HG02943 (cell line): ENCODE measurements around the gene CBFA2T2.

Experiments
- ATAC-seq: cut with Tn5 transposase; IDR thresholded peaks from one replicate; pipeline ENCODE4 v1.9.1; 2021; ENCODE audit warnings: mild to moderate bottlenecking, low read depth, moderate library complexity; ENCODE audit not compliant: unreplicated experiment

The CBFA2T2 gene

DNA sequence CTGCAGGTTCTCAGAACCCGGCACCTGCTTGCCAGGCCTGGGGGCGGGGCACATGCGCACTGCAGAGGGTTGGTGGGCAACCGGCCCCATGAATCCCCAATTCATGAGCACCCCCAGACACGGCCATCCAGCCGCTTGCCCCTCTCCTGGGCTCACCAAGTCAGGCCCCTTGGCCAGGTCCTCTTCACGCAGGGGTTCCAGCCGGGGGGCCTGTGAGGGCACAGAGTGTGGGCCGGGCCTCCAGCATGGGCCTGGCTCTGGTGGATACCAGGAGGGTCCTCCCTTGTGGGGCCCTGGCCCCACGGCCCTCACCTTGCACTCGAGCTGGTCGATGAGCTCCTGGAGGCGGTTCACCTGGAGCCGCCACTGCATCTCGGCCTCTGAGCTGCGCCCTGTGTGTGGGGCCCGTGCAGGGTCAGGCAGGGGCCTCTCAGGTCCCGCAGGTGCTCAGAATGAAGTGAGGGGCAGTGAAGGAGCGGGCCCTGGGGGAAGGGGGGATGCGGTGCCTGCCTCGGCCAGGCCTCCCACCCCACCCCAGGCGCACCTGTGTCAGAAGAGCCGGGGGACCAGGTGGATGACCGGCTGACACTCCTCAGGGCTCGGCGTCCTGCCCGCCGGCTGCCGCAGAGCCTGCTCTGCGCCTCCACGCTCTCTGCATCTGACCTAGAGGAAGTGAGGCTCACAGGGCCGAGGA lies 169.6 kb downstream of the CBFA2T2 start:
- ATAC-seq: no peak

DNA sequence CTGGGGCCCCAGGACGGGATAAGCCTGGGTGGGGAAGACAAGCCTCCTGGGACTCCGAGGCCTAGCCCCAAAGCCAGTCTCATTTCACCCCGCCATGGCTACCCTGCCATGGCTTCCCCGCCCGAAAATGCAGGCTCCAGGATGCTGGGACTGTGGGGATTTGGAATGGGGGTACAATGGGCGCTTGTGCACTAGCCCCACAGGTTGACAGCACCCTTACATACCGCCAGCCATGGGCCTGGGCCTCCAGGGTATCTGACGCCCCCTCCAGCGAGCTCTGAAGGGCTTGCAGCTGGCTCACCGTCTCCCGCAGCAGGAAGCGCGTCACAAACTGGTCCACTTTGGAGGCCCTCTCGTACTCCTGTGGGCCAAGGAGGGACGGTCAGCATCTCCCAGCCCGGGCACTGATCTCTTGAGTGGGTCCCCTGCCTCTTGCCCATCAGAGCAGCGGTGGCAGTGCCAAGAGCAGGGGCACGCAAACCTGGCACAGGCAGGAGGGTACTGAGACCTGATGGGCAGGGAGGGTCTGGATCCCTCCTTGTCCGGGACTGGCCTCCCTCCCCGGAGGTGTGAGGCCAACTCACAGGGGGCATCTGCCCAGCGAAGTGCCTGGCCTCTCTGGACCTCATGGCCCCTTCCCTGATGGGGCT lies 170.3 kb downstream of the CBFA2T2 start:
- no peak for ATAC-seq

DNA sequence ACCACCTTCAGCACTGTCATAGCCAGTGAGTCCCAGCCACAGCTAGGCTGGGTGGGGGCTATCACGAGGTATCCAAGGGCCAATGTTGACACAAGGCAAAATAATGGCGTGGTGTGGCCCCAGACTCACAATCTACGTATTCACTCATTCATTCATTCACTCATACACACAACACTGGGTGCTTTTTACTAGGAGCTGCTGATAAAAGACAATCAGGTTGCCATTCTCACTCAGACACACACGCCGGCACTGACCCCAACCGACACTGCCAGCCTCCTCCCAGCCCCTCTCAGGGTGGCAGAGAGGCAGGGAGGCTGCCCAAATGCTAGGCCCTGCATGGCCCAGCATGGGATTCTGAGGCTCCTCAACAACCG lies 170.8 kb downstream of the CBFA2T2 start:
- no peak for ATAC-seq

DNA sequence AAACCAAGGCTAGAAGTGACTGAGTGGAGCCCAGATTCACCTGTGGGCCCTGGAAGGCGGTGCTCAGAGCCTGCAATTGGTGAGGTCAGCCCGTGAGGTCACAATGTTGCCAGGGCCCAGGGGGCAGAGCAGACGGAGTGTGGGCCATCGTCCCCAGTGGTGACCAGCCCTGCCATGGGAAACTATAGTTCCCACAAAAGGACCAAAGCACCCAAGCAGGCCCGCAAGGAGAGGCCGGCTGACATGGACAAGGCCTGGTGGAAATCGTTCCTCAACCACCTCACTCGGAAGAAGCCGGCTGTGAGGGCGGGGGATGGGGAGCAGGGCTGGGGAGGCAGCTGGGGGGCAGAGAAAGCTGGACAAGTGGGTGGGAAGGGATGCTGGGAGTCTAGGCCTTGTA lies 172.3 kb downstream of the CBFA2T2 start, which contains the start of gene C20orf144:
TSS of gene C20orf144 (plus strand) at position 156 of the 400 bp plus-strand sequence. CDS start at position 175, 19 bp downstream.
- no peak for ATAC-seq

DNA sequence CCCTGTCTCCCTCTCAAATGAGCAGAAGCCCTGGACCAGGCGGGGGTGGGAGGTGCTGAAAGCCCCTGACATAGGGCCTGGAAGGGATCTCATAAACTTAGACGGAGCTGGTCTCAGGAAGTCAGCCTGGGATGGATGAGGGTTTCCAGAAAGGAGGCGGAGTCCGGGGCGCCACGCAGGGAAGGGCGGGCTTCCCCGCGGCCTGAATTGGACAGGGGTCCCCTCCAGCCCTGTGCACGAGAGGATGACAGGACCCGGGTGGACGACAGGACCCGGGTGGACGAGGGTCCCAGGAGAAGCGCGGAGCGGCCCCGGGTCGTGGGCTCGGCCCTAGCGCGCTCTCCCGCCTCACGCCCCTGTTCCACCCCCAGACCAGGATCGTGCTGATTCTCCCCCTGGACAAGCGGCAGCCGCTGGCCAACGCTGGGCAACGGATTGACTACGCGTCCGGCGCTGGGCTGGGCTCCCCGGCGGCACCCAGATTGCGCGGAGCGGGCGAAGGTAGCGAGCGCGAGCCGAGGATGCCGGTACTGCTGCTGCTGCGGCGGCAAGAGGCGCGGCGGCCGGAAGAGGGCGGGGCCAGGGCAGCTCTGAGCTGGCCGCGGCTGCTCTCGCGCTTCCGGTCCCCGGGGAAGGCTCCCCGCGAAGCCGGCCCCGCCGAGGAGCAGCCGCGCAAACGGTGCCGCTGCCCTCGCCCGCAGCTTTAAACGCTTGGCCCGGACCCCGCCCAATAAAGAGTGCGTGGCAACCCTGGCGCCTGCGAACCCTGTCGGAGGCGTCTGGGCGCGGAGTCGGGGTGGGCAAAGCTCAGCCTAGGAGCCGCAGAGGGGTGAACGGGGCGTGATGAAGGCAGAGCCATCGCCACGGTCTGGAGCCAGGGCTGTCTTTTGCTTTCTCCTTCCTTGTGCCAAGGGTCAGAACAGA lies 173.5 kb downstream of the CBFA2T2 start:
- ATAC-seq: no peak

DNA sequence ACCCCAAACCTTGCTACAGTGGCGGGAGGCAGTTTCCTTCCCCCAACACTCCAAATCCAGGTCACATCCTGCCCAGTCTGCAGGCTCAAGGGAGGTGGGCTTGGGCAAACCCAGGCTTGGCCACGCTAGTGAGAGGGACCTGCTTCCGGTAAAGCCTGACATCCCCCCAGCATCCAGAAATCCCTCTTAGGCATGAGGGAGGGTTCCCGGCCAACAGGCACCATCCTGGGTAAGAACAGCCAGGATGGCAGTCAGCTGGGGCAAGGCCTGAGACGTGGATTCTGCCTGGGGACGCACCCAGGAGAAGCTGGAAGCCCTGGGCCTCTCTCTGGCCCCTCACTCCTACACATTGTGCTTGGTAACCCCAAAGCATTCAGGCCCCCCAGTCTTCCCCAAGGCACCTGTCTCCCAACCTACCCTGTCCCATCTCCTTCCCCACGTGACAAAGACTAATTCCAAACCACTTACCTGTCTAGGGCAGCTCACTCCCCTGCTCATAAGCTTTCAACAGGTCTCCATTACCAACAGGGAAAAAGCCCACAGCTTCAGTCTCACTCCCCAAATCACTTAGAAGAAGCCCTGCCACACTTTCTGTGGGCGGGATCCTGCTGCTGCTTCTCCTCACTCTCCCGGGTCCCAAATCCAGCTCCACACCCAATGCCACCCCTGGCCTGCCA lies 174.3 kb downstream of the CBFA2T2 start:
- ATAC-seq: no peak

DNA sequence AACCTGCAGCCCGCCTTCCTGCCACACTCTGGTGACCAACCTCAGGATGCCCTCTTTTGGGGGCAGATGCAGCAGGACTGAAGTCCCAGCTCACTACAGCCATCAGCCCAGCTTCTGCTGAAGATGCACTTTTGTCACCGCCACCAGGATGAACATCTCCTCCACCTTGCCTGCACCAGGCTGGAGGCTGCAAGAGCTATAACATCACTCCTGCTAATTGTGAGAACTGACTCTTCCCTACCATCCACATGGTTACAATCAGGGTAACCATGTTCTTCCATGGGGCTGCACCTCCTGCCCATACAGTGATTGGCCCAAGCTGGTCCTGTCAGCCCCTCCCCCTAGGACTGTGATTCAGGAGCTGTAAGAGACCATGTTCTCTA lies 174.9 kb downstream of the CBFA2T2 start:
- ATAC-seq: no peak

DNA sequence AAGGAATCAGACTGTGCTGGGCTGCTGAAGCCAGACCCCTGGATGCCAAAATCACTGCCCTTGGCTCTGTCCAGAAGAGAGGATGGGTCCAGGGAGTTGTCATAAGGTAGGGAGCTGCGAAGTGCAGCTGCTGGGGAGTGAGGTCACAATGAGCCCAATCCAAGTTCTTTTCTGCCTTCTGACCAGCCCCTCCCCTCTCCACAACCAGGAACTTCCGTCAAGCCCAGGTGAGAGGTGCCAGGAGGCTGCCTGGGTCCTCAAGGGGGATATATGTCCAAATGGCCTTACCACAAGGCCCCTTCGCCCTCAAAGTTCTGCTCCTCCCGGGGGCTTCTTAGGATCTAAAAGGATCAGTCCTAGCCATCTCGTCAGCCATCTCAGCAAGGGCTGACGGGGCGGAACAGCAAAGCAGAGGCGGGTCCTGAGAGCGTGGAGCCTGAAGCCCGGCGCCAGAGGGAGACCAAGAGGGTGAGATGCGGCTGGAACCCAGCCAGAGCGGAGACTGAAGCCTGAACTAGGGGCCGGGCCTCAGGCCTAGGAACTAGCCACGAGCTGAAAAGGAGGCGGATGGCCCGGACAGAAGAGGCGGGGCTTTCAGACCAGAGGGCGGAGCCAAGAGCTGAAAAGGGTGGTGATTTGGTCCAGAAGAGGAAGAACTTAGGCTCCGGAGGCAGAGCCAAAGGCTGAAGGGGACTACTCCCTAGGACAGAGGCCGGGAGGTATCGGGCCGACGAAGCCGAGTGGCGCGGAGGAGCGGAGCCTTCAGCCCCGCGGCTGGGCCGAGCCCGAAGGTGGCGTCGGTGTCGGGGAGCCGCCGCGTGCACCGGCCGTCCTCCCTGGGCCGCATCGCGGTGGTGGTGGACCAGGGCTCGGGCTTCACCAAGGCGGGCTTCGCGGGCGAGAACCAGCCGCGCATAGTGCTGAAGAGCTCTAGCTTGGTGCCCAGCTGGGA lies 176.7 kb downstream of the CBFA2T2 start, which contains the start of gene ACTL10:
TSS of gene ACTL10 (plus strand) at position 651 of the 952 bp plus-strand sequence. CDS start 555 bp downstream, outside the sequence.
- peak; percentile 65 for ATAC-seq

DNA sequence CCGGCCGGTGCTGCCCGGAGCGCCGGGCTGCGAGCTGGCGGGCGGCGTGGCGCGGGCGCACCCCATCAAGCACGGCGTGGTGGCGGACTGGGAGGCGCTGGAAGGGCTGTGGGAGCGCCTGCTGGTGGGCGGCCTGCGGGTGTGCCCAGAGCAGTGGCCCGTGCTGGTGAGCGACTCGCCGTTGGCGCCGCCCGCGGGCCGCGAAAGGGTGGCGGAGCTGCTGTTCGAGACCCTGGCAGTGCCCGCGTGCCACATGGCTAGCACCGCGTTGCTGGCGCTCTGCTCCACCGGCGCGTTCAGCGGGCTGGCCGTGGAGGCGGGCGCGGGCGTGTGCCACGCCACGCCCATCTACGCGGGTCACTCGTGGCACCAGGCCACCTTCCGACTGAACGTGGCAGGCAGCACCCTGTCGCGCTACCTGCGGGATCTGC lies 177.4 kb downstream of the CBFA2T2 start:
- ATAC-seq: peak; percentile 19

DNA sequence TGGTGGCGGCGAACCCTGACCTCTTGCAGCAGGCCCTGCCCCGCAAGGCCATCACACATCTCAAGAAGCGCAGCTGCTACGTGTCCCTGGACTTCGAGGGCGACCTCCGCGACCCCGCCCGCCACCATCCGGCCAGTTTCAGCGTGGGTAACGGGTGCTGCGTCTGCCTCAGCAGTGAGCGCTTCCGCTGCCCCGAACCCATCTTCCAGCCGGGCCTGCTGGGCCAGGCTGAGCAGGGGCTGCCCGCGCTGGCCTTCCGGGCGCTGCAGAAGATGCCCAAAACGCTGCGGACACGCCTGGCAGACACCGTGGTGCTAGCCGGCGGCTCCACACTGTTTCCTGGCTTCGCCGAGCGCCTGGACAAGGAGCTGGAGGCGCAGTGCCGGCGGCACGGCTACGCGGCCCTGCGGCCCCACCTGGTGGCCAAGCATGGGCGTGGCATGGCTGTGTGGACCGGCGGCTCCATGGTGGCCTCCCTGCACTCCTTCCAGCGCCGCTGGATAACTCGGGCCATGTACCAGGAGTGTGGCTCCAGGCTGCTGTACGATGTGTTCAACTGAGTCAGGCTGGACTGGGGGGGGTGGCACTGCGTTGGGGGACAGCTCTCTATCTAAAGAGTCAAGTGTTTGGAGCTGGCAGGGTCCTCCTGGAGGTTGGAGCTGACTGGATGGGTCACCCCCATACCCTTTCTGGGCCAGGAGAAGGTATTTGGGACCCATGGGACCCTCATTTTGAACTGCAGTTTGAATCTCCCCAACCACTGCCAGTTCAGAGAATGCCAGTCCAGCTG lies 178.0 kb downstream of the CBFA2T2 start:
- peak; percentile 46 for ATAC-seq

DNA sequence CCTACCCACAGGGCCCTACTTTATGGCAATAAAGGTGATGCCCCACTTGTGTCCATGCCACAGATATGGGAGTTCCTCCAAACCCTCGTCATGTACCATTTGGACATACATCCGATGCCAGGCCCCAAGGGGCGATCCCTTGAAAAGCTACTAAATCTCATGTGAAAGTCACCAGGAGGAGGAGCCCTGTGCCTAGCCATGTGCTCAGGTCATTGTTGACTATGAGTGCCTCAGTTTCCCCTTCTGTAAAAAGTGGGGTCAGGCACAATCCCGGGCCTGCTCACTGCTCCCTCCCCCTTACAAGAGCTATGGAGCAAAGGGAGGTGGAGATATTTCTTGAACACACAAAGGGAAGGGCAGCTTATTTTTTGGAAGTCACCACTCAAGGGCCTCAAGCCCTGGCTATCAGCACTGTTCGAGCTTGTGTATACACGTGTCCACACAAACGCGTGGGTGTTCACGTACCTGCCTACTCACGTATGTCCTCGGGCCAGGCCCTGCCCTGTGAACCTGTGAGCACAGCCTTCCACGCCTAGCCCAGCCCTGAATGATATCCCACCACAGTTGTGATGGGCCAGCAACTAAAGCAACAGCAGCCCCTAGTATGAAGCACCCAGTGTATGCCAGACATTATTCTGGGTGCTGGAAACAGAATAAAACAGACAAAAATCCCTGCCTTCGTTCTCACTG lies 178.7 kb downstream of the CBFA2T2 start:
- ATAC-seq: no peak

DNA sequence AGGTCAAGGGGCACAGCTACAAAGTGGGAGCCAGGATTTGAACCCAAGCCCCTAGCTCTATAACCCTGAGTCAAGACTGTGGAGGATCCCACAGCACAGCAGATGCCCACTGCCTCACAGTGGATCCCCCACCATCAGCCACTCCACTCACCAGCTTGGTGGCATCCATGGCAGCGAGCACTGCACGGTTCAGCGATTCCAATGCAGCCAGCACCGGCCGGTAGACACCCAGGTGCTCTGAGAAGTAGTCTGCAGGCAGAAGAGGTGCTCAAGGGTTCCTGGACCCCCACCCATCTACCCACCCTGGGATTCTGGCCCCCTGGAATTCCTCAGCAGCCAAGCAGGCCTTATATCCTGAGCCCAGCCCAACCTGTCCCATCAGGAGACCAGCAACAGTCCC lies 179.3 kb downstream of the CBFA2T2 start:
- no peak for ATAC-seq

DNA sequence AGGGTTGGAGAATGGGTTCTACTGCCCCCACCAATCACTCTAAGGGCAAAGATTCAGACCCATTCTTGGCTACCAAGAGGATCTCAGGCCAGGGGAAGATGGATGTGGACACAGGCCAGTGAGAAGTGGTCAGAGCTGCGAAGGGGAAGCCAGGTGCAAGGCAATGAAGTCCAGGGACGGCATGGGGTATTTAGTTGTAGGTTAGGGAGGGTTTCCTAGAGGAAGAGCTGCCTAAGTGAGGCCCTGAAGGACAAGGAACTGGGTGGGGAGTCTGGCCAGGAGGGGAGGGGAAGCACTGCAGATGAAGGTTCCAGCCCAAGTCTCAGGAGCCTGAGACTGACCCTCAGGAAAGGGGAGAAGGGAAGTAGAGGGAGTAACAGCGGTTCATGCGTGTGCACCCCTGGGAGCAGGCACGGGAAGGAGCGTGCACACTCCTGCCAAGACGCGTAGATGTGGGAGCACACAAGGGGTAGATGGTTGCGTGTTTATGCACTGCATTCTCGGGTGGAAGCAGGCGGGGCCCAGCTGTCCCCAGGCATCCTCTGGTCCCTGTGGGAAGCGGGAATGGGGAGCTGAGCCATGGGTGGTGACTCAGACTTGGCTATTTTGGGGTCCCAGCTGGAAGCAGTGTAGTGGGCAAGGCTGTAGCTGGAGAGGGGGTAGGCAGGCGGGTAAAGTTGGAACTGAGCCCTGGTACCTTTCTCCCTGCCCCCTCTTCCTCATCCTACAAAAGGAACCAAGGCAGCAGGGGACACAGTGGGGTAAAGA lies 180.2 kb downstream of the CBFA2T2 start:
- no peak for ATAC-seq

DNA sequence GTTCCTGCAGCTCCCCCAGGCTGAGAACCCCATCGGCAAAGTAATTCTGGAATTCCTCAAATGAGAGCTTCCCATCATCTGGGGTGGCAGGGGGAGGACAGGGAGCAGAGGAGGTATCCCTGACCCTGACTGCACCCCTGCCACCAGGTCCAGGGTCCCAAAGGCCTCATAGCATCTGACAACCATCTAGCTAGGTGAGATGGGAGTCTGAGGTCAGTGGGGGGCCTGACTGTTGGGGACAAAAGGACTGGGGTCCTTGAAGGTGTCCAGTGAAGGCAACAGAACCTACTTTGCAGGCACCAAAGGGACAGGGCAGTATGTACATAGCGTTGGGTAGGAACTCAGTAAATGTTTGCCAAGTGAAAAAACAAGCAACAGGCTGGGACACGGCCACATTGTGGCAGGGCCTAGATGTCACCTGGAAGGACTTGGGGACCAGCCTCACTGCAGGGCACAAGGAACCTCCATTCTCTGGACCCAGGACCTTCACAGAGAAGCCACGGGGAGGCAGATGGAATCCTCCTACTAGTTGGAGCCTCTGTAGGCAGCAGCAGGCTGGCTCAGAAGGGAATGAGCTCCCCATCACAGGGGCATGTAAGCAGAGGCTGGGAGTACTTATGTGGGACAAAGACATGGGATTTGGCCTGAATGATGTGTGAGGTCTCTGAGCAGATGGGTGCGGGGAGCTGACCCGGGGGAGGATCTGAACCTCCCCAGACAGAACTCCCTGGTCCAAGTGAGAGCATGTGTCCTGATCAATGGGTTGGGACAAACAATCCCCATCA lies 181.0 kb downstream of the CBFA2T2 start:
- no peak for ATAC-seq

DNA sequence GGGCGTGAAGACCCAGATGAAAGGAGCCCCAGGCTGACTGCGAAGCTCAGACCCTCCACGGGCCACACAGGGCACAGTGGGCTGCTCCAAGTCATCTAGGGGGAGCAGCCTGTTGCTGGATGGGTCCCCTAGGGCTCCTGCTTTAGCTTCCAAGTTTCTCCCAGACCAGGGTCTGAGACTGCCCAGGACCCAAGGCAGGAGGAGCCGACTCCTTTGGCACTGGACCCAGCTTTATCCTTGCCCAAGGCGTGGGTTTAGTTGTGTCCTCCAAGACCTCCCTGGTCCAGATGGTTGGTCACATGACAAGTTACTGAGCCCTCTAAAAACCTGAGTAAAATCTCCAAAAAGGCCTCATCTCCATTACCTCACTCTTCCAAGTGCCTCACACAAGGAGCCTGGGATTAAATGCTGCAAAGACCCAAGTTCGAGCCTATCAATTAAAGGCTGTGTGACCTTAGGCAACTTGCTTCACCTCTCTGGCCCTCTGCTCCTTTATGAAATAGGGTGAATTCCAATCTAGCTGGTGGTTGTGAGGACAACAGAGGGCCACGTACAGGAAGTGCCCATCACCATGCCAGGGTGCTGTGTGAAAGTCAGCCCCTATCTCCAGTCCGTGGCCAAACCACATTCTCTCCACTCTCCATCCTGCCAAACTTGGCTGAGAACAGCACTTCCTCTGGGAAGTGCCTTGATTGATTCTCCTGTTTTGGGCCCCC lies 181.8 kb downstream of the CBFA2T2 start:
- no peak for ATAC-seq
